Measurements from ENCODE around the gene CCDC90B. TPM values are rescaled to one million over a fixed set of nuclear protein-coding genes. Genes with fewer than 3 reads are reported as not detected.

The CCDC90B gene
- total and polyA plus RNA-seq, 2 donors (not counting 3 experiments of a cell fraction or from before 2014, with no cell fraction given) = 24.3 to 45.8 TPM

DNA sequence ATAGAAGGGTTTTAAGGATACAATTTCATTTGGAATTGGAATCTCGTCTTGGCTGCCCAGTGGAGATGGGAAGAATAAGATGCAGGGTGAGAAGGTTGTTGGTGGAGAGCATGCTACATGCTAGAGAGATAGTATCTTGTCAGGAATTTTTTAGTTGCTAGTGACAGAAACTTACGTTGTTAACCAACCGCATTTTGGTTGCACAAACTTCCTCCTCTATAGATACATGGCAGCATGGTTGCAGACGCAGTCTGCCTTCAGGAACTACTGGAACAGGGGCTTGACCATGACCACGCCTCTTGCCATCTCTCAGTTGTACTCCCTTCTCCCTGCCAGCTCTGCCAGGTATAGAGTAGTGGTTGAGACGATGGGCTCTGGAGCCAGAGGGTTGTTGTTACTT lies 13.5 kb upstream of the CCDC90B start:
- DNase-seq (ENCODE audit: low read depth, low spot score) (no peak), FAIRE-seq (no peak)
- Histone ChIP-seq H3K9ac (replicated peaks; ENCODE audit: extremely low read depth, insufficient read depth, low read length) (no peak overlapping the region), H3K79me2 (ENCODE audit: control insufficient read depth, insufficient read depth, low read length) (no peaks in the 10 kb centered on the region), H3K36me3 (ENCODE audit: control insufficient read depth in 2 of 2, extremely low read depth in 1 of 2, insufficient read depth in 2 of 2, low read length in 2 of 2) (no peaks in the 10 kb centered on the region), H2AFZ (ENCODE audit: low read depth, low read length) (no peak overlapping the region), H3K27ac (ENCODE audit: insufficient read depth, low read depth, low read length) (no peak overlapping the region), H3K9me1 (replicated peaks; ENCODE audit: control insufficient read depth, extremely low read depth, insufficient read depth, low read length) (no peaks in the 10 kb centered on the region), H3K27me3 (ENCODE audit: control insufficient read depth in 2 of 2, insufficient read depth in 2 of 2, low read length in 2 of 2) (peaks cover 0 to 2% of the 10 kb centered on the region in 2 experiments), H3K4me1 (ENCODE audit: control insufficient read depth, extremely low read depth, insufficient read depth, low read length) (no peaks in the 10 kb centered on the region), H4K20me1 (replicated peaks; ENCODE audit: control insufficient read depth, extremely low read depth, insufficient read depth, low read length) (no peaks in the 10 kb centered on the region), H3K9me3 (replicated peaks; ENCODE audit: control insufficient read depth, insufficient read depth, low read length) (no peaks in the 10 kb centered on the region), H3K4me3 (replicated peaks in 1 of 3; ENCODE audit: insufficient read depth in 1 of 3, low read depth in 1 of 3, low read length in 3 of 3) (no peak overlapping the region), H3K4me2 (ENCODE audit: insufficient read depth, low read length) (no peak overlapping the region)
- intact Hi-C loops (cut with micrococcal nuclease) = no loop called here
- no TSS peak for BruUV-seq (replicated peaks)
- no peak for TF ChIP-seq EZH2 (IDR thresholded peaks at IDR 0.05; ENCODE audit: borderline replicate concordance, low read depth, low read length, severe bottlenecking)
- no peak for TF ChIP-seq POLR2AphosphoS5 (IDR thresholded peaks at IDR 0.05; ENCODE audit: insufficient read depth, low read depth, low read length)
- no peak for TF ChIP-seq GATA2 (IDR thresholded peaks at IDR 0.05; ENCODE audit: insufficient read depth, insufficient read length, low read depth, low read length)
- no peak for TF ChIP-seq FOS (IDR thresholded peaks at IDR 0.05; ENCODE audit: borderline replicate concordance, insufficient read depth, low read length)
- TF ChIP-seq JUN (IDR thresholded peaks at IDR 0.05; ENCODE audit: borderline replicate concordance, insufficient read depth, insufficient read length, low read depth) = no peak
- TF ChIP-seq, protein P1, sequence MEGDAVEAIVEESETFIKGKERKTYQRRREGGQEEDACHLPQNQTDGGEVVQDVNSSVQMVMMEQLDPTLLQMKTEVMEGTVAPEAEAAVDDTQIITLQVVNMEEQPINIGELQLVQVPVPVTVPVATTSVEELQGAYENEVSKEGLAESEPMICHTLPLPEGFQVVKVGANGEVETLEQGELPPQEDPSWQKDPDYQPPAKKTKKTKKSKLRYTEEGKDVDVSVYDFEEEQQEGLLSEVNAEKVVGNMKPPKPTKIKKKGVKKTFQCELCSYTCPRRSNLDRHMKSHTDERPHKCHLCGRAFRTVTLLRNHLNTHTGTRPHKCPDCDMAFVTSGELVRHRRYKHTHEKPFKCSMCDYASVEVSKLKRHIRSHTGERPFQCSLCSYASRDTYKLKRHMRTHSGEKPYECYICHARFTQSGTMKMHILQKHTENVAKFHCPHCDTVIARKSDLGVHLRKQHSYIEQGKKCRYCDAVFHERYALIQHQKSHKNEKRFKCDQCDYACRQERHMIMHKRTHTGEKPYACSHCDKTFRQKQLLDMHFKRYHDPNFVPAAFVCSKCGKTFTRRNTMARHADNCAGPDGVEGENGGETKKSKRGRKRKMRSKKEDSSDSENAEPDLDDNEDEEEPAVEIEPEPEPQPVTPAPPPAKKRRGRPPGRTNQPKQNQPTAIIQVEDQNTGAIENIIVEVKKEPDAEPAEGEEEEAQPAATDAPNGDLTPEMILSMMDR (IDR thresholded peaks at IDR 0.05; ENCODE audit: extremely low read depth in 1 of 2, insufficient read depth in 1 of 2, low read depth in 1 of 2, low read length in 2 of 2) = no peak
- no peak for TF ChIP-seq MYC (IDR thresholded peaks at IDR 0.05; ENCODE audit: low read depth, low read length)
- TF ChIP-seq, protein P2, sequence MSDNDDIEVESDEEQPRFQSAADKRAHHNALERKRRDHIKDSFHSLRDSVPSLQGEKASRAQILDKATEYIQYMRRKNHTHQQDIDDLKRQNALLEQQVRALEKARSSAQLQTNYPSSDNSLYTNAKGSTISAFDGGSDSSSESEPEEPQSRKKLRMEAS (IDR thresholded peaks at IDR 0.05; ENCODE audit: insufficient read depth, insufficient read length) = no peak
- TF ChIP-seq POLR2A (IDR thresholded peaks at IDR 0.05; ENCODE audit: low read depth, low read length) = no peak
- CTCF ChIA-PET = no interaction called here
- dilution Hi-C loops (cut with MboI; ENCODE audit: extremely low pct_ligation_motif_present, low sequenced_read_pairs) = no loop called here
- POLR2A ChIA-PET = no interaction called here
